Measurements from ENCODE around the gene TESMIN.

DNA sequence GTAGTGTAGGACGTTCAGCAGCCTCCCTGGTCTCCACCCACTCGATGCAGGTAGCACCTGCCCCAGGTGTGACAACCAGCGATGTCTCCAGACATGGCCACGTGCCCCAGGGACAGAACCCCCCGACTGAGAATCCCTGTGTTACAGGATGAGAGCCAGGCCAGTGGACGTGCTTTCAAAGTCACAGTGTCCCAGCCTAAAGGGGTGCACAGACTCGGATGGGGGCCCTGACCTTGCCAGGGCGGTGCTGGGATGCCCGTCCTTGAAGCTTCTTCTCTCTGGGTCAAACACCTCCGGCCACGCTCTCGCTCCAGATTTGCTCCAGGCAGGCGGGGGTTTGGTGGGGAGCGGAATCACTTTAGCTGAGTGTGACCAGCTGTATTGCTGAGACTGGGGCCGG is 90.3 kb downstream of the TESMIN start:
- TF ChIP-seq POLR2A (IDR thresholded peaks at IDR 0.05; ENCODE audit: low read length): no peak
- TF ChIP-seq GATA1 (IDR thresholded peaks at IDR 0.05; ENCODE audit: low read depth, low read length): no peak
